ENCODE measurements around the gene NET1. TPM values are rescaled to one million over a fixed set of nuclear protein-coding genes. Genes with fewer than 3 reads are reported as not detected.

Gene NET1
- polyA plus RNA-seq, 1 donor, result 122 TPM

GRCh38 chr10:5450605-5451384, 38.4 kb downstream of the NET1 start:
- Histone ChIP-seq H3K4me3 (ENCODE audit: low read length) (no peak overlapping the region), H3K36me3 (ENCODE audit: control insufficient read depth, insufficient read depth, low read length) (peaks cover 35% of the 10 kb centered on the region), H3K27ac (ENCODE audit: low read length) (peak overlapping the region; percentile 98), H3K27me3 (ENCODE audit: control insufficient read depth, insufficient read depth, low read length) (no peaks in the 10 kb centered on the region), H3K9me3 (ENCODE audit: control insufficient read depth, low read depth, low read length) (no peaks in the 10 kb centered on the region), H3K4me1 (ENCODE audit: control insufficient read depth, insufficient read depth, low read length) (peaks cover 9% of the 10 kb centered on the region)
- no peak for DNase-seq
- WGBS (ENCODE audit: insufficient coverage, low lambda C conversion rate), result no CpG with 5 or more reads among the region's 4 CpGs

GRCh38 chr10:5453749-5454489, 41.6 kb downstream of the NET1 start:
- Histone ChIP-seq H3K4me3 (ENCODE audit: low read length) (no peak overlapping the region), H3K4me1 (ENCODE audit: control insufficient read depth, insufficient read depth, low read length) (peaks cover 7% of the 10 kb centered on the region), H3K36me3 (ENCODE audit: control insufficient read depth, insufficient read depth, low read length) (peaks cover 52% of the 10 kb centered on the region), H3K27ac (ENCODE audit: low read length) (no peak overlapping the region), H3K9me3 (ENCODE audit: control insufficient read depth, low read depth, low read length) (no peaks in the 10 kb centered on the region), H3K27me3 (ENCODE audit: control insufficient read depth, insufficient read depth, low read length) (no peaks in the 10 kb centered on the region)
- 94% methylated on average over 6 of the region's 13 CpGs for WGBS (ENCODE audit: insufficient coverage, low lambda C conversion rate)
- DNase-seq, result no peak

- Histone ChIP-seq H3K4me1 (ENCODE audit: control insufficient read depth, insufficient read depth, low read length) (peaks cover 4% of the 10 kb centered on the region), H3K4me3 (ENCODE audit: low read length) (no peak overlapping the region), H3K36me3 (ENCODE audit: control insufficient read depth, insufficient read depth, low read length) (peaks cover 72% of the 10 kb centered on the region), H3K27me3 (ENCODE audit: control insufficient read depth, insufficient read depth, low read length) (no peaks in the 10 kb centered on the region), H3K9me3 (ENCODE audit: control insufficient read depth, low read depth, low read length) (no peaks in the 10 kb centered on the region), H3K27ac (ENCODE audit: low read length) (no peak overlapping the region)
- no peak for DNase-seq
- 100% methylated on average over 1 of the region's 12 CpGs for WGBS (ENCODE audit: insufficient coverage, low lambda C conversion rate)
These were observed 44.2 kb downstream of the NET1 start for GRCh38 chr10:5456563-5456962.

- Histone ChIP-seq H3K27ac (ENCODE audit: low read length) (no peak overlapping the region), H3K9me3 (ENCODE audit: control insufficient read depth, low read depth, low read length) (no peaks in the 10 kb centered on the region), H3K36me3 (ENCODE audit: control insufficient read depth, insufficient read depth, low read length) (peaks cover 66% of the 10 kb centered on the region), H3K4me3 (ENCODE audit: low read length) (no peak overlapping the region), H3K4me1 (ENCODE audit: control insufficient read depth, insufficient read depth, low read length) (no peaks in the 10 kb centered on the region), H3K27me3 (ENCODE audit: control insufficient read depth, insufficient read depth, low read length) (no peaks in the 10 kb centered on the region)
- DNase-seq, result no peak
- WGBS (ENCODE audit: insufficient coverage, low lambda C conversion rate), result 100% methylated on average over 3 of the region's 3 CpGs
These were observed 45.4 kb downstream of the NET1 start for GRCh38 chr10:5457741-5458140.

- peaks cover 60% of the 10 kb centered on the region for H3K36me3 ChIP-seq (ENCODE audit: control insufficient read depth, insufficient read depth, low read length)
- DNase-seq, result no peak
- H3K4me1 ChIP-seq (ENCODE audit: control insufficient read depth, insufficient read depth, low read length), result no peaks in the 10 kb centered on the region
- H3K27me3 ChIP-seq (ENCODE audit: control insufficient read depth, insufficient read depth, low read length), result no peaks in the 10 kb centered on the region
- H3K27ac ChIP-seq (ENCODE audit: low read length), result no peak overlapping the region
- WGBS (ENCODE audit: insufficient coverage, low lambda C conversion rate), result no CpG with 5 or more reads among the region's 1 CpG
- H3K4me3 ChIP-seq (ENCODE audit: low read length), result no peak overlapping the region
- no peaks in the 10 kb centered on the region for H3K9me3 ChIP-seq (ENCODE audit: control insufficient read depth, low read depth, low read length)
These were observed 46.1 kb downstream of the NET1 start for GRCh38 chr10:5458425-5458824.

GRCh38 chr10:5458949-5459747, 46.8 kb downstream of the NET1 start:
- H3K4me1 ChIP-seq (ENCODE audit: control insufficient read depth, insufficient read depth, low read length), result no peaks in the 10 kb centered on the region
- H3K4me3 ChIP-seq (ENCODE audit: low read length), result no peak overlapping the region
- no peaks in the 10 kb centered on the region for H3K27me3 ChIP-seq (ENCODE audit: control insufficient read depth, insufficient read depth, low read length)
- no peak for DNase-seq
- H3K9me3 ChIP-seq (ENCODE audit: control insufficient read depth, low read depth, low read length), result no peaks in the 10 kb centered on the region
- H3K27ac ChIP-seq (ENCODE audit: low read length), result no peak overlapping the region
- peaks cover 53% of the 10 kb centered on the region for H3K36me3 ChIP-seq (ENCODE audit: control insufficient read depth, insufficient read depth, low read length)
- 100% methylated on average over 1 of the region's 8 CpGs for WGBS (ENCODE audit: insufficient coverage, low lambda C conversion rate)

GRCh38 chr10:5460468-5461202, 48.3 kb downstream of the NET1 start:
- DNase-seq, result no peak
- Histone ChIP-seq H3K4me1 (ENCODE audit: control insufficient read depth, insufficient read depth, low read length) (no peaks in the 10 kb centered on the region), H3K36me3 (ENCODE audit: control insufficient read depth, insufficient read depth, low read length) (peaks cover 38% of the 10 kb centered on the region), H3K27ac (ENCODE audit: low read length) (no peak overlapping the region), H3K9me3 (ENCODE audit: control insufficient read depth, low read depth, low read length) (no peaks in the 10 kb centered on the region), H3K4me3 (ENCODE audit: low read length) (no peak overlapping the region), H3K27me3 (ENCODE audit: control insufficient read depth, insufficient read depth, low read length) (no peaks in the 10 kb centered on the region)
- 100% methylated on average over 1 of the region's 14 CpGs for WGBS (ENCODE audit: insufficient coverage, low lambda C conversion rate)

GRCh38 chr10:5461203-5461588, 48.8 kb downstream of the NET1 start:
- DNase-seq, result no peak
- Histone ChIP-seq H3K4me1 (ENCODE audit: control insufficient read depth, insufficient read depth, low read length) (peaks cover 4% of the 10 kb centered on the region), H3K9me3 (ENCODE audit: control insufficient read depth, low read depth, low read length) (no peaks in the 10 kb centered on the region), H3K27me3 (ENCODE audit: control insufficient read depth, insufficient read depth, low read length) (no peaks in the 10 kb centered on the region), H3K36me3 (ENCODE audit: control insufficient read depth, insufficient read depth, low read length) (peaks cover 33% of the 10 kb centered on the region), H3K4me3 (ENCODE audit: low read length) (no peak overlapping the region), H3K27ac (ENCODE audit: low read length) (no peak overlapping the region)
- 67% methylated on average over 1 of the region's 4 CpGs for WGBS (ENCODE audit: insufficient coverage, low lambda C conversion rate)

GRCh38 chr10:5461914-5462840, 49.8 kb downstream of the NET1 start:
- H3K4me1 ChIP-seq (ENCODE audit: control insufficient read depth, insufficient read depth, low read length), result peaks cover 12% of the 10 kb centered on the region
- no peak for DNase-seq
- H3K27ac ChIP-seq (ENCODE audit: low read length), result no peak overlapping the region
- 76% methylated on average over 2 of the region's 17 CpGs for WGBS (ENCODE audit: insufficient coverage, low lambda C conversion rate)
- H3K36me3 ChIP-seq (ENCODE audit: control insufficient read depth, insufficient read depth, low read length), result peaks cover 26% of the 10 kb centered on the region
- H3K4me3 ChIP-seq (ENCODE audit: low read length), result no peak overlapping the region
- no peaks in the 10 kb centered on the region for H3K27me3 ChIP-seq (ENCODE audit: control insufficient read depth, insufficient read depth, low read length)
- H3K9me3 ChIP-seq (ENCODE audit: control insufficient read depth, low read depth, low read length), result no peaks in the 10 kb centered on the region

All from large intestine (tissue), 3 donors.